NB4 (cell line): ENCODE measurements around the gene CDH13.

Source experiments
- CTCF ChIP-seq: IDR thresholded peaks from one replicate; pipeline ENCODE4 v1.5.1; 2012; ENCODE audit warnings: low read depth, low read length
- MAX ChIP-seq: IDR thresholded peaks from 2 replicates; pipeline ENCODE4 v1.6.1; 2011; ENCODE audit warnings: low read depth, low read length
- MYC ChIP-seq: IDR thresholded peaks from 2 replicates; pipeline ENCODE4 v1.6.1; 2011; ENCODE audit warnings: low read depth, low read length
- POLR2A ChIP-seq: IDR thresholded peaks from 2 replicates; pipeline ENCODE4 v1.6.1; 2011; ENCODE audit warnings: mild to moderate bottlenecking; ENCODE audit not compliant: insufficient read length; ENCODE audit errors: extremely low read depth

- TF ChIP-seq CTCF, result no peak
- TF ChIP-seq POLR2A, result no peak
- TF ChIP-seq MAX, result no peak
- TF ChIP-seq MYC, result no peak
These were observed 1077.9 kb downstream of the CDH13 start for GRCh38 chr16:83704656-83705055.
